Hepatic stellate cell (primary cell): ENCODE data around the gene COX5B.
"Not testable (repeated sequence)": the region's sequence is repeated elsewhere in the genome, so short reads cannot be mapped to it uniquely, and the experiment has no call there.

Experiments
- DNase-seq: peaks from one replicate; pipeline ENCODE4 v3.0.0; 2011; ENCODE audit warnings: low spot score

The COX5B gene

GRCh38 chr2:97654309-97654708, 8.4 kb downstream of the COX5B start:
- DNase-seq: no peak

GRCh38 chr2:97654791-97655190, 8.9 kb downstream of the COX5B start:
- DNase-seq: no peak

GRCh38 chr2:97656129-97656755, 10.4 kb downstream of the COX5B start:
- no peak for DNase-seq

- DNase-seq: no peak
Measured at GRCh38 chr2:97656905-97657587, 11.2 kb downstream of the COX5B start.

GRCh38 chr2:97657986-97658690, 12.3 kb downstream of the COX5B start:
- DNase-seq: no peak

GRCh38 chr2:97658691-97659157, 12.9 kb downstream of the COX5B start:
- DNase-seq: no peak

- no peak for DNase-seq
Measured at GRCh38 chr2:97659256-97660043, 13.6 kb downstream of the COX5B start.

- DNase-seq: no peak
Measured at GRCh38 chr2:97660044-97660774, 14.3 kb downstream of the COX5B start.

GRCh38 chr2:97660775-97661389, 15.0 kb downstream of the COX5B start:
- peak; percentile 22 for DNase-seq

- DNase-seq: no peak
Measured at GRCh38 chr2:97661927-97662326, 16.1 kb downstream of the COX5B start.

- peak; percentile 24 for DNase-seq
Measured at GRCh38 chr2:97662386-97662894, 16.6 kb downstream of the COX5B start.

- peak; percentile 95 for DNase-seq
Measured at GRCh38 chr2:97662895-97663625, 17.2 kb downstream of the COX5B start.

GRCh38 chr2:97663626-97663961, 17.7 kb downstream of the COX5B start:
- DNase-seq: no peak

- peak; percentile 98 for DNase-seq
Measured at GRCh38 chr2:97663962-97664635, 18.2 kb downstream of the COX5B start, which contains the start of gene ACTR1B. TSS of gene ACTR1B (minus strand) at chr2:97664044. CDS start at chr2:97663890, 154 bp downstream.

- no peak for DNase-seq
Measured at GRCh38 chr2:97664636-97664970, 18.7 kb downstream of the COX5B start.

- DNase-seq: no peak
Measured at GRCh38 chr2:97669448-97669847, 23.6 kb downstream of the COX5B start, which contains the start of gene C2orf92. TSS of gene C2orf92 (plus strand) at chr2:97669713. CDS start at chr2:97669789, 76 bp downstream.

GRCh38 chr2:97670471-97670870, 24.6 kb downstream of the COX5B start:
- no peak for DNase-seq

GRCh38 chr2:97671526-97671925, 25.7 kb downstream of the COX5B start:
- DNase-seq: no peak

- DNase-seq: not testable (repeated sequence)
Measured at GRCh38 chr2:97672606-97673140, 26.8 kb downstream of the COX5B start.
